HG03457 (cell line): ENCODE data around the gene DSCAML1.

Source experiments
- ATAC-seq: cut with Tn5 transposase; IDR thresholded peaks from one replicate; pipeline ENCODE4 v1.9.1; 2021; ENCODE audit warnings: moderate number of reproducible peaks; ENCODE audit not compliant: unreplicated experiment

The DSCAML1 gene

DNA sequence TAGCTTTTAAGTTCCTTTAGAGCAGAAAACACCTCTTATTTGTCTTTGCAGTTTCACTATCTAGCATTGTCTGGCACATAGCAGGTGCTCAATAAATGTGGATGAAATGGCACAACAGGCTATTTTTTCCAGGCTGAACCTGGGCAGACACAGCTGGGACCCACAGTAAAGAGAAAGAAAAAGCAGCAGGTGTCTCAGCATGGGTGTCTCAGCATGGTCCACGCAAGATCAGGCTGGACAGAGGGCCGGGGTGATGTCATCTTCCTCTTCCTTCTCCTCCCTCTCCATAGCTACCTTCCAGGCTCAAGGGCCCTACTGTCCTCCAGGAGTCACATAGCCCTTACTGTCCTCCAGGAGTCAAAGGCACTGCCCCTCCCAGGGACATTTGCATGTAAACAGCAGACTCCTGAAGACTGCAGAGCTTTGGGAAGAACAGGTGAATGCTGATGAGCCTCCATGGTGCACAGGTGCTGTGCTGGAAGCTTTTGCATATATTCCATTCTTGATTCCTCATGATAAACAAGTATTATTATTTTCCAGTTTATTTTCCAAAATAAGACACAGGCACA lies 65.2 kb downstream of the DSCAML1 start:
- no peak for ATAC-seq

DNA sequence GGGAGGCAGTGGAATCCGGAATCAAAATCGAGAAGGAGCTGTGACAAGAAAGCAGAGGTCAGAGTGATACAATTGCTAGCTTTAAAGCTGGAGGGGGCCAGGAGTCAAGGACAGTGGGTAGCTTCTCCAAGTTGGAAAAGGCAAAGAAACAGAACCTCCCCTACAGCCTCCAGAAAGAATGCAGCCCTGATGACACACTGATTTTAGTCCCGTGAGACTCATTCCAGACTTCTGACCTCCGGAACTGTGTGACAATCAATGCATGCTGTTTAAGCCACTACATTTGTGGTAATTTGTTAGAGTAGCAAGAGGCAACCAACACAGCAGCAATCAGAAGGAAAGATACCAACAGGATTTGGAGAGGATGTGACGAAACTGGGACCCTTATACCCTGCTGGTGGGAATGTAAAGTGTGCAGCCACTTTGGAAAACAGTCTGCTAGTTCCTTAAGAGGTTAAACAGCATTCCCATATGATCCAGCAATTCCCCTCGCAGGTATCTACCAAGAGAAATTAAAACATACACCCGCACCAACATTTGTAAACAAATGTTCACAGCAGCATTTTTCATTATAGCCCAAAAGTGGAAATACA lies 66.7 kb downstream of the DSCAML1 start:
- no peak for ATAC-seq

DNA sequence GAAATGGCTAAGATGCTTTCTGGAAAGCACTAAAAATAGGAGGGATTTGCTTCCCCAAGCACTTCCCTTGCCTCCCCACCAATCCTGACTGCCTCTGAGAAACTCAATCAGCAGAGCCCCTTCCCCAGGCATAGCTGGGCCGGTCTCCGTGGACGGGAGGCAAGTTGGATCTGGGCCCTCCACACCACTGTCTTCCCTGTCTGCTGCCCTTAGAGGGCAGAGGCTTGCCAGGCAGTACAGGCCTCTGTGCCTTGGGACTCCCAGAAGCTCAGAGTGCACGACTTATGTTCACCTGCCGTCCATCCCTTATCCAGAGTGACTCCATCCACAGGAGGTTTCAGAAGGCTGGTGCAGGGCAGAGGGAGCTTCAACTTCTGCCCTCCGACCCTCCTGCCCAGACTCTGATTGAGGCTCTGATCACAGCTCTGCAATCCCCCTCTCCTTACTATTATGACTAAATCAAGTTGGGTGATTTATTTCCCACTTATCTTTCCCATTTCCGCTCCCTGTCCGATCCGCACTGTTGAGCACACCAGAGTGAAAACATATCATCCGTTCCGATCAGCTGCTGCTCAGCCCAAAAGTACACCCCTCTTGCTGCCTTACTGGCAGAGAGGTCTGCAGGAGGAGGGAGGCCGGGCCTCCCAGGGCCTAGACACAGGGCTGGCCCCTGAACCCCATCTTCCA lies 71.8 kb downstream of the DSCAML1 start:
- no peak for ATAC-seq

DNA sequence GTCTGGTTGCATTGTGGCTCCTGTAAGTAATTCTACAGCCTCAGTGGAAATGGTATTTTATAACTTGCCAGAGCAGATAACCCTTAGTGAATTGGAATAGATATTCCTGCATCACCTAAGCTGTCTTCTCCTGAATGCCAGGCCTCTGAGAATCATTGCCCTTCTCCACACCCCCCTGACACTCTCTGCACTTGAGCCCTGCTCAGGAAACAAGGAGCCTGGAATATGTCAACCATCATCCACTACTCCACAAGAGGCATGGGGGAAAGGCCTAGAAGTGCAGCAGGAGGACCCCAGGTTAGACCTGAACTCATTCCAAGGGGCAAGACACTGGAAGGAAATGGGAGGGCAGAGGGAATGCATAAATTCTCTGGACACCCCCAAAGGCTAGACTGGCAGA lies 72.4 kb downstream of the DSCAML1 start:
- ATAC-seq = no peak

DNA sequence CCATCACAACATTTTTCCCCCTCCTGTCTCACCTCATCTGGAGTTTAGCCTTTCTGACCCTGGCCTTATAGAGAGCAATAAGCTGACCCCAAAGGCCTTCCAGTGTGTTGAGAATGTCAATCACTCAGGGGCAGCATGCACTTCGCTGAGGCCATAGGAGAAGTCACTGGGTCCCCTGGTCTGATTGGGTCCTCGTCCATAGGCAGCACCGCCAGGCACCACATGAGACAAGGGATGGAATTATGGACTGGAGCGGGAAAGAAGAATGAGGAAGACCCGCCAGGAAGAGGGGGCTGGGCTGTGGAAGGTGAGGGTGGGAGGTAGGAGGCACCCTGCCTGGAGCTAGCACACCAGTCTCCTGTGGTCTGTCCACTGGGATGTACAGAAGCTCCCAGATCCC lies 72.9 kb downstream of the DSCAML1 start:
- ATAC-seq = no peak

DNA sequence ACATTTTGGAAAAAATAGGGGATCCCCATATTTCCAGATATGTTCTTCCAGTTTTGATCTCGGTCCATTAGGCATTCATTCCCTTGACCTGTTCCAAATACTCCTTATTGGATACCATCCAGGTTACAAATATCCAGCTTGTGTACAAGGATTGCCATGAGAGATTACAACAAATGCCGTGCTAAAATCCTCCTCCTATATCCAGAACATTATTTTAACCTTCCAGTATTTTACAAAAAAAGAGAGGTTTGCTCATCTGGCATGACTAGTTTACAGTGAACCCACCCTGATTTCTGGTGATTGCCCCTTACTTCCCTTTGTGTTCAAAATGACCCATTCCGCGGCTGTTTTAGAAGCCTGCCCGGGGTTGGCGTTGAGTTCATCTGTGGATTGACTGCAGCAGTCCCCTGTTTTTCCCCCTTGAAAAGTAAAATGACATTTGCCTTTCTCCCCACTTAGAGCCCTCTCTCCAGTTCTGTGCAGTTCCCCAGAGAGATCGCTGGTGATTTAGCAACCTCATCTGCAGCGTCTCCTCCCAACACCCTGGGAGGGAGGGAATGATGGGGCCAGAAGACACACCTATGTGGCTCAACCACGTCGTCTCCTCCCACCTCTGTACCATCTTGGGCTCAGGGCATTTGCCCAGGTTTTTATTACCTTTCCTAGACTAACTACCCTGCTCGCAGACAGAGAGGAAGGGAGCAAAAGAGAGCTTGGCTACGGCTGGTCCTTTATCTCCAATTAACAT lies 73.6 kb downstream of the DSCAML1 start:
- no peak for ATAC-seq

DNA sequence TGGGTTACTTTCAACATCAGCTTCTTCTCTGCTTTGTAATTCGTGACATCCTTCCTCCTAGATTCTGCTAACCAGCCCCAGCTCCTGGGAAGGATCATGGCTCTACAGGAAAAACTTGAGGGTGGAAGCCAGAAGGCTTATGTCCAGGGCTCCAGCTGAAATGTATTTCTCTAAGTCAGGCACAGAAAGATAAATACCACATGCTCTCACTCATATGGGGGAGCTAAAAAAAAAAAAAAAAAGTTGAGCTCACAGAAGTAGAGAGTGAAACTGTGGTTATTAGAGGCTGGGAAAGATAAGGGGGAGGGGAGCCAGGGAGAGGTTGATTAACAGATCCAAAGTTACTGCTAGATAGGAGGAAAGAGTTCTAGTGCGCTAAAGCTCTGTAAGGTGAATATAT lies 74.9 kb downstream of the DSCAML1 start:
- ATAC-seq = no peak

DNA sequence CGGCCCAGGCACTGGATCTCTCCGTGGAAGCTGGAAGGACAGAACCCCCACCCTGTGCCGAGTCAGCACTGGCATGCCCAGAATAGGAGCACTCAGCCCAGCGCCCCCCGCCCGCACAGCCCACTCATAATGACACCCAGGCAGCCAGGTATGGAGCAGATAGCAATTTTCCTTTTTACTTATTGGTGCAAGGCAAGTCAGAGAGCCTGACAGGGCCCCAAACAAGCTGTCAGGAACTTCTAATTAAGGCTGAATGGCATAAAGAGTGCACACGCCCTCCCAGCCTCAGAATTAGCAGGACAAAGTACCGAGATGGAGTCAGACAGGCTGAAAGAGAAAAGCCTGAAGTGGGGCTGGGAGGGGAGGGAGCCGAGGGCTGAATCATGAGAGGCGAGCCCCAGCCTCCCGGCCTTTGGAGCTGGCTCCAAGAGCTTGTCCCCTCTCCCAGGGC lies 76.9 kb downstream of the DSCAML1 start:
- no peak for ATAC-seq

DNA sequence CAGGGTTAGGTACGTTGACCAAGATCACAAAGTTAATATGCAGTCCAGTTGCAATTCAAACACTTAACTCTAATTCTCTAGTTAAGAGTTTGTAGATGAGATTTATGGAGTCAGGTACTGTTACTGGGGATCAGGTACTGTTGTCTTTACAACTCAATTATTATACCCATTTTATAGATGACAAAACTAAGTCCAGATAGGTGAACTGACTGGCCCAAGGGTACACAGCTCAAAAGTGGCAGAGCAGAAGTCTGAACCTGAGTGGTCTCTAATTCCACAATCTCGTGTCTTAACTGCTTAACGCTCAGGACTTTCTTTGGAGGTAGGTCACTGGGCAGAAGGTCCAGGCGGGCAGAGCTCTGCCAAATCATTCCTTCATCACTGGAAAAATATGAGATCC lies 77.5 kb downstream of the DSCAML1 start:
- ATAC-seq = no peak

DNA sequence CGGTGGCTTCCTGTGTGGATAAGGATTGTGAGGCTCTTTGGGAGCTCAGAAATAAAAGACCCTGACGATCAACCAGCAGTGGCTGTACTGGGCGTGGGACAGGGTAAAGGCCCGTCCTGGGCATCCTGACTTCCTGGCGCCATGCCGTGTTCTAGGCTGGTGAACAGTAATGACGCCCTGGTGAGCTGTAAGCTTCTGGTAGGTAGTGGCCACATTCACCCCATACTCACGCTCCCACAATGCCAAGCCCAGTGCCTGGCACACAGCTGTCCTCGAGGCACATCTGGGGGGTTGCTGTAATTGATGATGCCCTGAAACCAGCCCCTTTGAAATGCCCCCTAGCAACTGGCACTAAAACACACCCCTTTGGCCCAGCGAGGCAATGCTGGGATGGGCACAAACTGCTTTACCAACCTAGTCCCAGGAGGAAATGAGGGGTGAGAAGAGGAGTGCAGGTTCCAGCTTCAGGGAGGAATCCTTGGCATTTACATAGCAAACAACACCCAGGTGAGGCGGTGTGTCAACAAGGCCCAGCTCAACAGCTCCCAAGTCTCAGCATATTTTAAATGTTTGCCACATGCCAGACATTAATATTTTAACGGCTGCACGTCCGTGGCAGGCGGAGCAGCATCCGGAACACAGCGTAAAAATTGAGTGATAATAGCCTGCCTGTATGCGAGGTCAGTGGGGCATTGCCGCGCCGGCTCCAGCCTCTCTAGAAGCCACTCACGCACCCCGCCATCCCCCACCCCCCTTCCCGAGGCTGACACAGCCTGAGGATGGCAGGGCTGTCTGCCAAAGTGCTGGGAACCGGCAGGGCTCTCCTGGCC lies 79.3 kb downstream of the DSCAML1 start:
- ATAC-seq = no peak

DNA sequence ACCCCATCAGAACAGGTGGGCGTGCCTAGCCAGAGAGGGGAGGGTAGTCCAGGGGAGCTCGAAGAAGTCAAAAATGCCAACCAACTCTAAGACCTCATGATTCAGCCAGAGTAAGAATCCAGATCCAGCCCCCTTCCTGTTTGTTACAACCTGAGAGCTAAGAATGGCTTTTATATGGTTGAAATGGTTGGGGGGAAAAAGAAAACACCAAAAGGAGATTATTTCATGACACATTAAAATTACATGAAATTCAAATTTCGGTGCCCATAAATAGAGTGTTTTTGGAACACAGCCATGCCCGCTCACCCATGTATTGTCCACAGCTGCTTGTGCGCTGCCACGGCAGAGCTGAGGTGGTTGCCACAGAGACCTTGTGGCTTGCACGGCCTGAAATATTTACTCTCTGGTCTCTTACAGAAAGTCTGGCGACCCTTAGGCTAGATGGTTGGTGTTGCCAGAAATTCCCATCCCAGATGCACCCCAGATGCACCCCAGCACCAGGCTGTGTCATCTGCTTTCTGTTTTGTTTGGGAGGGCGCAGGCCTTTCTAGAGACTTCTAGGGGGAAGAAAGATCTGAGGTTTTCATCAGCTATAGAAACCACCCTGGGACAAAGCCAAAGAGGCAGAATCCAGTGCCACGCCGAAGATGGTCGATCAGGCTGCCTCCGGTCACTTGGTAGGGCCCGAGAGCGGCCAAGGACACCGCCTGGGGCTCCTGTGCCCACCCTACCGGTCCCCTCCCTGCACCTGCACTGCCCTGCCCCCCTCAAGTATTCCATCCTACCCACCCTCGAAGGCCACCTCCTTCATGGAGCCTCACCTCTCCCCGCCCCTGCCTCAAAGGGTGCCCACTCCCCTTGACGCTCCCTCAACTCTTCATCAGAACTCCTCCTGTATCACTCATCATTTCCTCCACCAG lies 80.2 kb downstream of the DSCAML1 start:
- ATAC-seq = no peak

DNA sequence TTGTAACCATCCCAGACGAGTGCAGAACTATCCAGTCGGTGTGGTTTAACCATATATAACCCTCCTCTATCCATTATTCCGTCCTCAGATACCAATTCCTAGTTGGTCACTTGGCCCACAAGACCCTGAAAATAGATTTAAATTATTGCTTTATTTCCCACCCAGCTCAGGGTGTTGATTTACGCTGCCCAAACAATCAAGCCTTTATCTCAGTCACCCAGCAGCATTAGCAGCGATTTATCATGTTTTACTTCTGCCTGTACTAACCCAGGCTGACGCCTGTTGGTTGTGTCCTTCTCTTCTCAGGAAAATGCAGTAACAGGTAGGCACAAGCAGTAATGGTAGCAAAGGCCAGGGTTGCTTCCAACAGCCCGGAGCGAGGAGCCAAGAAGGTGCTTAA lies 81.2 kb downstream of the DSCAML1 start:
- ATAC-seq = no peak

DNA sequence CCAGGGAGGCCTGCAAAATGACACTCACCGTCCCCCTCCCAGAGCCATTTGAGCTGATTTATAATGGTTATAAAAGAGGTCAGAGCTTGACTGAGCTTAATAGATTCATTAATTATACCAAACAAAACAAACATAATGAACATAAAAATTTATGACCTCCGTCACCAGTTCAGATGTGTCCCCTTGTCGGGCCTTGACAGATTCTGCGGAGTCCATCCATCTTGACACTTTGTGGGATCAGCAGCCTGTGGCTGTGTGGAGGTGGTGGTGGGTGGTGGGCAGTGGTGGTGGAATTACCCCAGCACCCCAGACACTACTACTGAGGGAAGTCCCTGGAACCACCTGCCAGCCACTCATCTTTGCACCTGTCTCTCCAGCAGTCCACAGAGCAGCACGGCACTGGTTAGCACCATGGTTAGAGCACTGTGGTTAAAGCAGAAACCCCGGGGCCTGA lies 83.5 kb downstream of the DSCAML1 start:
- ATAC-seq = no peak

DNA sequence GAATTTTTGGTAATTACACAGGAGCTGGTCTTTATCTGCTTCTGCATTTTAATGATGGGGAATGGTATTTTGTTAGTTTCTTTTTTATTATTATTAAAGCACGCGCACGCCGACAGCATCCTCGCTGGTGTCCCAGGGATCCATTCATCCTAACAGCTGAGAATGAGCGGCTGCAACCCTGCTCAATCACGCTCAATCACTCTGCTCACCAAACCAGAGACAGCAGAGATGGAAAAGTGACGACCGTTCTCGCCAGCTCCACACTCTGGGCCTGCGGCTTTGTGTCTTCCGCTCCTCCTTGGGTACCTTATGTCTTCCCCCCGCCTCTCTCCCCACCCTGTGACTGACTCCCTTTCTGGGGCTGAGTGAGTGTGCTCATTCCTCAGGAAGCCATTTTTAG lies 84.5 kb downstream of the DSCAML1 start:
- ATAC-seq = no peak

DNA sequence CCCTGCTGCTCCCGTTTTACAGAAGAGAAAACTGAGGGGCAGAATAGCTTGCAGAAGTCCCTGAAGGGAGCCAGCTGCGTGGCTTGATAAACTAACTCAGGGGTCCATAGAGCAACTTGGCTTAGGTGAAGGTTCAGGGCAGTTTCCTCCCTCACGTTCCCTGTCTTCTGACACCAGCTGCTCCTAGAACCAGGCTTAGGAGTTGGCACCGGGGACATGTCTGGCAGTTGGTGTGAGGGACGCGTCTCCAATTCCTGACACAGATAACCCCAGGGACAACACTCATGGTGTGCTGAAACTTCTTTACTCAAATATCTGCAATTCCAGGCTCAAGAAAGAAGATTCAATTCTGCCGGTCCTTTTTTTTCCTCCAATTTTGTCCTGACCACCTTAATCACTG lies 85.7 kb downstream of the DSCAML1 start:
- no peak for ATAC-seq

DNA sequence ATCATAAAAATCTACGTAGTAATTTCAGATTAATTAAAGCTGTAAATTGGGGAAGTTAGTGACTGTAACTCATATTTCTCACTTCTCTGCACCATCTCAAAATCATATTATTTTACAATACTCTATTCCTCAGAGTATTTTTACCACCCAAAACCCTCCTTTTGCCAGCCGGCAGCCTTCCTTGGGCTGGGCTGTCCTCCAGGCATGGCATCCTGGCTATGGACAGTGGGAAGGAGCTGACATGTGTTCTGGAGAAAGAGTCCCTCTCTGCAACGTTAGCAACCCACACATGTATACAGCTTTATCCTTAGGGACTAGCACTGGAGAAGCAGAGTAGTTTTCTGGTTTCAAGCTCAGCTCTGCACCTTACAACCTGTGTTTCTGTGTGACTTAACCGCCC lies 86.8 kb downstream of the DSCAML1 start:
- ATAC-seq = no peak

DNA sequence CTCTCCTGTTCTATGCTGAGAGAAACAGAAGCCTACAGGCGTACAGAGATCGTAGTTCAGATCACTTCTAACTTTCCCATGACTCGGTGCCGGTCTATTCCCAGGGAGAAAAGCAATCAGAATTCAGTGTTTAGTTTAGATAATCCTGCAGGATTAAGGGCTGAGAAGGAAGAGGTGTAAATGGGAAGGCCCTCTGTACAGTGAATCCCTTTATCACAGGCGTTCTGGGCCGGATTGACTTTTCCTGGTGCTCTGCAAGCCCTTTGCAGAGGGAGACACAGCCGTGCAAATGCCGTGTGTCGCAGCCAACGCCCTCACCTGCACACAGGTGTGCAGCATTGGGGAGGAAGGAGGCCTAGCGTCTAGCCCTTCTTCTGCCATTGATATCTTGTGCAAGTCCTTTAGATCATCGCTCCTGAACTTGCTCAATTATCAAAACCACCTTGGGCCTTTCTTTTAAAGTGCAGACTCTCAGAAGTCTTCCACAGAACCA lies 90.6 kb downstream of the DSCAML1 start:
- ATAC-seq = no peak

DNA sequence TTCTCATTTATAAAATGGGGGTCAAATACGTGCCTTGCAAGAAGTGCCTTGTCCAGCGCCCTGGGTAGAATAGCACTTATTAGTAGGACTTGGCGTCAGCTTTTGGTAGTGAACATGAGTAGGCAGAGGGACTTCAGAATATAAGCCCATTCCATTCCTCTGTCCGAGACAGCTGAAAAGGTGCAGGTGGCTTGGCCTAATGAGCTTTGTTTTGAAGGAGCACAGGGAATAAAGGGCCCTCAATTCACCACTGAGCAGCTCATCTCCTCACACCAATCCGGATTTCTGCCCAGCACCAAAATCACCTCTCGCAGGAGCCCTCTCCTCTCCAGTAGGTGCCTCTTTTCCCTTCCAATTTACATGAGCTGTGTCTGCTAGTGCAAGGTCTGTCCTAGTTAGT lies 91.2 kb downstream of the DSCAML1 start:
- ATAC-seq = no peak

DNA sequence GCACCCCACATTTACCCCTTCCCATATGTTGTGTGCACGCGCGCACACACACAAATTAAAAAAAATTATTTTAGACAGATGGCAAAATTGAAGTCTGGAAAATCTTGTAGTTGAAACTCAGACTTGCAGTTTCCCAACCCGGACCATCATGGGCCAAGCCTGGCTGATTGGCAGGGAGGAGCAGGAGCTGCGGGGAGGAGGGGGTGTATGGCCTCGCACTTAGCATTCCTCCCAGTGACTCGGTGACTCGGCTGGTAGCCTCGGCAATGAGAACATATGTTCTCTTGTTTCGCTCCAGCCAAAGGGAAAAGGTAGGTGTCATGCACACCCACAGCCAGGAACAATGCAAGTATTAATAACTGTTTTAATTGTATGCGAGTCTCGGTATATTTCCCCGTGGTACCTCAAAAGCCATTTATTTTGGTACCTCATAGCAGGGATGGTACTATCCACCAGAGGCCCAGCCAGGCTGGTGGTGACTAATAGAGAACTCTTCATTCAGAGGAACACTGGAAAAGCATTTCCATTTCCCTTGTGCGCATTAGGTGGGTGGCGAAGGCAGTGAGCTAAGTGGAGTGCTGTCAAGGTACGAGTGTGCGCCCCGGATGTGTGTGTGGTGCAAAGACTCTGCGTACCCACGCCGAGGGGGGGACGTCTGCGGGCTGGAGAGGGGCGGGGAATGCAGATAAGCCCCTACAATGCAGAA lies 92.5 kb downstream of the DSCAML1 start:
- ATAC-seq = no peak
